OCI-LY7 (cell line): ENCODE results near the gene PARP16. TPM values are rescaled to one million over a fixed set of nuclear protein-coding genes. Genes with fewer than 3 reads are reported as not detected.

ENCODE experiments used
- BruUV-seq: library from RNA; stranded (reverse); fragments of 400-500 nt; replicated peaks from 2 replicates; lab custom pipeline; 2021; lab: Mats Ljungman, UMichigan
- CTCF ChIA-PET: fragments of 300-600 bp; sonication (Branson Sonifier 250); formaldehyde crosslinking; loops from one replicate; lab custom pipeline; 2022; ENCODE audit warnings: antibody characterized with exemption; ENCODE audit not compliant: unreplicated experiment; lab: Charles Lee
- POLR2A ChIA-PET: fragments of 300-600 bp; sonication (Branson Sonifier 250); formaldehyde crosslinking; loops from one replicate; lab custom pipeline; 2022; ENCODE audit warnings: antibody characterized with exemption; lab: Charles Lee
- DNase-seq: peaks from one replicate; pipeline ENCODE4 v3.0.0-alpha.2; 2015; ENCODE audit warnings: low spot score
- H2AFZ ChIP-seq: fragments of 200-600 bp; sonication (generic), shearing (Covaris generic); 2 replicates; pipeline ENCODE4 v1.6.1; 2014; ENCODE audit warnings: mild to moderate bottlenecking, antibody characterized with exemption, low read length, moderate library complexity
- H3K27ac ChIP-seq: fragments of 200-600 bp; sonication (generic); 2 replicates; pipeline ENCODE4 v1.5.1; 2014; ENCODE audit warnings: mixed run types, low read depth, mild to moderate bottlenecking, moderate library complexity, low read length, inconsistent platforms; ENCODE audit not compliant: poor library complexity, severe bottlenecking
- H3K36me3 ChIP-seq: fragments of 200-600 bp; sonication (generic); 2 replicates; pipeline ENCODE4 v1.6.1; 2014; ENCODE audit warnings: mild to moderate bottlenecking, antibody characterized with exemption, low read length, moderate library complexity, mixed read lengths; ENCODE audit not compliant: insufficient read depth
- H3K4me1 ChIP-seq: fragments of 200-600 bp; sonication (generic); 2 replicates; pipeline ENCODE4 v1.5.1; 2014; ENCODE audit warnings: mild to moderate bottlenecking, low read length; ENCODE audit not compliant: insufficient read depth, poor library complexity, severe bottlenecking
- H3K4me2 ChIP-seq: fragments of 200-600 bp; sonication (generic); 2 replicates; pipeline ENCODE4 v1.6.1; 2014; ENCODE audit warnings: mild to moderate bottlenecking, low read length
- H3K4me3 ChIP-seq: fragments of 200-600 bp; sonication (generic); 2 replicates; pipeline ENCODE4 v1.5.1; 2014; ENCODE audit warnings: mild to moderate bottlenecking, low read depth, low read length; ENCODE audit not compliant: poor library complexity, severe bottlenecking
- H3K79me2 ChIP-seq: fragments of 200-600 bp; sonication (generic); 2 replicates; pipeline ENCODE4 v1.6.1; 2016; ENCODE audit warnings: low read depth, mild to moderate bottlenecking, low read length, moderate library complexity, mixed read lengths; ENCODE audit not compliant: insufficient read depth
- H3K9me2 ChIP-seq: fragments of 200-600 bp; sonication (generic); 2 replicates; pipeline ENCODE4 v1.6.1; 2016; ENCODE audit warnings: mild to moderate bottlenecking, low read length, mixed read lengths; ENCODE audit not compliant: insufficient read depth
- H3K9me3 ChIP-seq: fragments of 200-600 bp; sonication (generic); 2 replicates; pipeline ENCODE4 v1.6.1; 2014; ENCODE audit warnings: mild to moderate bottlenecking, mixed run types, low read length, mixed read lengths
- H4K20me1 ChIP-seq: fragments of 200-600 bp; sonication (generic); 2 replicates; pipeline ENCODE4 v1.6.1; 2014; ENCODE audit warnings: mild to moderate bottlenecking, antibody characterized with exemption, low read length, moderate library complexity, mixed read lengths; ENCODE audit not compliant: insufficient read depth
- CTCF ChIP-seq: fragments of 200-600 bp; sonication (generic); conservative IDR thresholded peaks from 2 replicates; pipeline ENCODE4 v1.5.1; 2014; ENCODE audit warnings: mild to moderate bottlenecking, antibody characterized with exemption, low read length, moderate library complexity, mixed read lengths
- EZH2phosphoT487 ChIP-seq: fragments of 200-600 bp; sonication (generic); IDR thresholded peaks from 2 replicates; pipeline ENCODE4 v1.6.1; 2018; ENCODE audit warnings: low read depth, borderline replicate concordance, mild to moderate bottlenecking, mixed run types, antibody characterized with exemption, low read length, moderate library complexity, mixed read lengths
- intact Hi-C: fragments of 100-400 bp; cut with micrococcal nuclease; formaldehyde crosslinking; loops from one replicate; pipeline ENCODE4 v1.10.0; 2022; ENCODE audit not compliant: unreplicated experiment
- total RNA-seq, 2 experiments: library from RNA; depleted of rRNA in 1 of 2; stranded (reverse); fragments of >200 nt in 1 of 2; shearing (Covaris generic) in 1 of 2; gene quantifications; 2 replicates each; pipeline ENCODE4 v1.2.3, GENCODE V29; 2014 to 2022

PARP16 gene
- total RNA-seq, 2 experiments from 2014 or later = 21.2 to 24.9 TPM

- Histone ChIP-seq H3K79me2 (no peaks in the 10 kb centered on the region), H3K27ac (no peak overlapping the region), H4K20me1 (no peaks in the 10 kb centered on the region), H2AFZ (no peak overlapping the region), H3K9me2 (no peaks in the 10 kb centered on the region), H3K4me2 (no peak overlapping the region), H3K9me3 (no peaks in the 10 kb centered on the region), H3K4me3 (no peak overlapping the region), H3K4me1 (no peaks in the 10 kb centered on the region), H3K36me3 (peaks cover 36% of the 10 kb centered on the region)
- BruUV-seq = no TSS peak
- DNase-seq = no peak
- no peak for TF ChIP-seq CTCF
- TF ChIP-seq EZH2phosphoT487 = no peak
- intact Hi-C loops = no loop called here
- ChIA-PET CTCF (no interaction called here), POLR2A (interaction anchor here (0.6 to 0.7 kb wide), 2 partner anchors 24 to 557 kb away, joined by 3 read pairs; no protein-coding TSS in a partner anchor)
Measured at GRCh38 chr15:65255486-65256140, 31.1 kb downstream of the PARP16 start.

GRCh38 chr15:65254758-65255157, 31.9 kb downstream of the PARP16 start:
- no peak for DNase-seq
- H2AFZ ChIP-seq = no peak overlapping the region
- no peak overlapping the region for H3K4me2 ChIP-seq
- H3K36me3 ChIP-seq = peaks cover 27% of the 10 kb centered on the region
- no peak overlapping the region for H3K27ac ChIP-seq
- intact Hi-C loops = no loop called here
- TF ChIP-seq EZH2phosphoT487 (no peak), CTCF (no peak)
- ChIA-PET POLR2A (no interaction called here), CTCF (no interaction called here)
- no peak overlapping the region for H3K4me3 ChIP-seq
- no TSS peak for BruUV-seq
- H3K9me2 ChIP-seq = no peaks in the 10 kb centered on the region
- H3K4me1 ChIP-seq = no peaks in the 10 kb centered on the region
- H3K9me3 ChIP-seq = no peaks in the 10 kb centered on the region
- H3K79me2 ChIP-seq = no peaks in the 10 kb centered on the region
- H4K20me1 ChIP-seq = no peaks in the 10 kb centered on the region

GRCh38 chr15:65254356-65254755, 32.3 kb downstream of the PARP16 start:
- no TSS peak for BruUV-seq
- DNase-seq = no peak
- CTCF ChIA-PET = no interaction called here
- H3K4me1 ChIP-seq = no peaks in the 10 kb centered on the region
- H3K9me2 ChIP-seq = no peaks in the 10 kb centered on the region
- TF ChIP-seq EZH2phosphoT487 = no peak
- no peak for TF ChIP-seq CTCF
- no peaks in the 10 kb centered on the region for H3K9me3 ChIP-seq
- POLR2A ChIA-PET = no interaction called here
- no peak overlapping the region for H2AFZ ChIP-seq
- H3K79me2 ChIP-seq = no peaks in the 10 kb centered on the region
- no peak overlapping the region for H3K27ac ChIP-seq
- H3K4me2 ChIP-seq = no peak overlapping the region
- intact Hi-C loops = no loop called here
- H3K4me3 ChIP-seq = no peak overlapping the region
- H4K20me1 ChIP-seq = no peaks in the 10 kb centered on the region
- H3K36me3 ChIP-seq = peaks cover 23% of the 10 kb centered on the region; the same call in 1 of the 2 replicates
